HEK293 (cell line): ENCODE measurements around the gene GIGYF1.

Experiments used
- SALL2 ChIP-seq: fragments of 450-650 bp; formaldehyde crosslinking; IDR thresholded peaks from 2 replicates; pipeline ENCODE4 v1.5.0; 2017; ENCODE audit warnings: missing biosample characterization, mild to moderate bottlenecking, missing genetic modification characterization, borderline replicate concordance
- ZBTB7A ChIP-seq: fragments of 450-650 bp; formaldehyde crosslinking; IDR thresholded peaks from 2 replicates; pipeline ENCODE4 v1.5.1; 2016; ENCODE audit warnings: low read depth, missing biosample characterization, missing genetic modification characterization
- ZFP37 ChIP-seq: fragments of 450-650 bp; formaldehyde crosslinking; IDR thresholded peaks from 2 replicates; pipeline ENCODE4 v1.5.1; 2016; ENCODE audit warnings: missing biosample characterization, missing genetic modification characterization
- ZFP41 ChIP-seq: fragments of 450-650 bp; formaldehyde crosslinking; IDR thresholded peaks from 2 replicates; pipeline ENCODE4 v1.5.1; 2016; ENCODE audit warnings: missing biosample characterization, missing genetic modification characterization, borderline replicate concordance
- ZNF140 ChIP-seq: fragments of 450-650 bp; formaldehyde crosslinking; IDR thresholded peaks from 2 replicates; pipeline ENCODE4 v1.5.1; 2016; ENCODE audit warnings: missing biosample characterization, missing genetic modification characterization
- ZNF394 ChIP-seq: fragments of 450-650 bp; formaldehyde crosslinking; IDR thresholded peaks from 2 replicates; pipeline ENCODE4 v1.5.1; 2016; ENCODE audit warnings: missing biosample characterization, missing genetic modification characterization, mild to moderate bottlenecking, moderate library complexity, borderline replicate concordance
- ZNF558 ChIP-seq: fragments of 450-650 bp; formaldehyde crosslinking; IDR thresholded peaks from 2 replicates; pipeline ENCODE4 v1.5.1; 2016; ENCODE audit warnings: missing biosample characterization, missing genetic modification characterization
- ZNF629 ChIP-seq: fragments of 450-650 bp; formaldehyde crosslinking; IDR thresholded peaks from 2 replicates; pipeline ENCODE4 v1.5.1; 2017; ENCODE audit warnings: missing biosample characterization, missing genetic modification characterization
- TF ChIP-seq, protein P1 (sequence below): fragments of 450-650 bp; formaldehyde crosslinking; IDR thresholded peaks from 2 replicates; pipeline ENCODE4 v1.5.1; 2016; ENCODE audit warnings: missing biosample characterization, missing genetic modification characterization
- TF ChIP-seq, protein P2 (sequence below): fragments of 450-650 bp; formaldehyde crosslinking; IDR thresholded peaks from 2 replicates; pipeline ENCODE4 v1.5.1; 2016; ENCODE audit warnings: missing biosample characterization, missing genetic modification characterization
- TF ChIP-seq, protein P3 (sequence below): fragments of 450-650 bp; formaldehyde crosslinking; IDR thresholded peaks from 2 replicates; pipeline ENCODE4 v1.5.1; 2016; ENCODE audit warnings: missing biosample characterization, missing genetic modification characterization
- TF ChIP-seq, protein P4 (sequence below): IDR thresholded peaks from 2 replicates; pipeline ENCODE4 v1.6.1; 2011; ENCODE audit warnings: mild to moderate bottlenecking, low read depth, low read length, borderline replicate concordance
- TF ChIP-seq, protein P5 (sequence below): fragments of 450-650 bp; formaldehyde crosslinking; IDR thresholded peaks from 2 replicates; pipeline ENCODE4 v1.5.1; 2016; ENCODE audit warnings: missing biosample characterization, missing genetic modification characterization

DNA sequence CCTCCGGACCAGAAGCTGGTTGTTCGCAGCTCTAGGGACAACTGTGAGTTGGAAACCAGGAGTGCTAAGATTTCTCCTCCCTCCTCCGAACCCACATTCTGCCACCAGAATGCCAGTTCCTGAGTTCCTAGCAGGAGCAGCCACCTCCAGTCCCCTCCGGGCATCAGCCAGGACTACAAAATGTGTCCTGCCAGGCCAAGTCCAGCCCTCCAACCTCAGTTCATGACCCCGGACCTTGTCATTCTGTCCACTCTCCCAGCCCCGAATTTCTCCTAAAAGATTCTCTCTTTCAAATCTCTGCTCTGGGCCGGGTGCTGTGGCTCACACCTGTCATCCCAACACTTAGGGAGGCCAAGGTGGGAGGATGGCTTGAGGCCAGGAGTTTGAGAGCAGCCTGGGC, 41.7 kb upstream of the GIGYF1 start:
- no peak for TF ChIP-seq ZNF140
- no peak for TF ChIP-seq ZFP37 (tag by site-specific recombination)
- TF ChIP-seq, protein P1, sequence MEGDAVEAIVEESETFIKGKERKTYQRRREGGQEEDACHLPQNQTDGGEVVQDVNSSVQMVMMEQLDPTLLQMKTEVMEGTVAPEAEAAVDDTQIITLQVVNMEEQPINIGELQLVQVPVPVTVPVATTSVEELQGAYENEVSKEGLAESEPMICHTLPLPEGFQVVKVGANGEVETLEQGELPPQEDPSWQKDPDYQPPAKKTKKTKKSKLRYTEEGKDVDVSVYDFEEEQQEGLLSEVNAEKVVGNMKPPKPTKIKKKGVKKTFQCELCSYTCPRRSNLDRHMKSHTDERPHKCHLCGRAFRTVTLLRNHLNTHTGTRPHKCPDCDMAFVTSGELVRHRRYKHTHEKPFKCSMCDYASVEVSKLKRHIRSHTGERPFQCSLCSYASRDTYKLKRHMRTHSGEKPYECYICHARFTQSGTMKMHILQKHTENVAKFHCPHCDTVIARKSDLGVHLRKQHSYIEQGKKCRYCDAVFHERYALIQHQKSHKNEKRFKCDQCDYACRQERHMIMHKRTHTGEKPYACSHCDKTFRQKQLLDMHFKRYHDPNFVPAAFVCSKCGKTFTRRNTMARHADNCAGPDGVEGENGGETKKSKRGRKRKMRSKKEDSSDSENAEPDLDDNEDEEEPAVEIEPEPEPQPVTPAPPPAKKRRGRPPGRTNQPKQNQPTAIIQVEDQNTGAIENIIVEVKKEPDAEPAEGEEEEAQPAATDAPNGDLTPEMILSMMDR (tag by site-specific recombination): no peak
- TF ChIP-seq, protein P2, sequence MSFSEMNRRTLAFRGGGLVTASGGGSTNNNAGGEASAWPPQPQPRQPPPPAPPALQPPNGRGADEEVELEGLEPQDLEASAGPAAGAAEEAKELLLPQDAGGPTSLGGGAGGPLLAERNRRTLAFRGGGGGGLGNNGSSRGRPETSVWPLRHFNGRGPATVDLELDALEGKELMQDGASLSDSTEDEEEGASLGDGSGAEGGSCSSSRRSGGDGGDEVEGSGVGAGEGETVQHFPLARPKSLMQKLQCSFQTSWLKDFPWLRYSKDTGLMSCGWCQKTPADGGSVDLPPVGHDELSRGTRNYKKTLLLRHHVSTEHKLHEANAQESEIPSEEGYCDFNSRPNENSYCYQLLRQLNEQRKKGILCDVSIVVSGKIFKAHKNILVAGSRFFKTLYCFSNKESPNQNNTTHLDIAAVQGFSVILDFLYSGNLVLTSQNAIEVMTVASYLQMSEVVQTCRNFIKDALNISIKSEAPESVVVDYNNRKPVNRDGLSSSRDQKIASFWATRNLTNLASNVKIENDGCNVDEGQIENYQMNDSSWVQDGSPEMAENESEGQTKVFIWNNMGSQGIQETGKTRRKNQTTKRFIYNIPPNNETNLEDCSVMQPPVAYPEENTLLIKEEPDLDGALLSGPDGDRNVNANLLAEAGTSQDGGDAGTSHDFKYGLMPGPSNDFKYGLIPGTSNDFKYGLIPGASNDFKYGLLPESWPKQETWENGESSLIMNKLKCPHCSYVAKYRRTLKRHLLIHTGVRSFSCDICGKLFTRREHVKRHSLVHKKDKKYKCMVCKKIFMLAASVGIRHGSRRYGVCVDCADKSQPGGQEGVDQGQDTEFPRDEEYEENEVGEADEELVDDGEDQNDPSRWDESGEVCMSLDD (tag by site-specific recombination): no peak
- TF ChIP-seq, protein P3, sequence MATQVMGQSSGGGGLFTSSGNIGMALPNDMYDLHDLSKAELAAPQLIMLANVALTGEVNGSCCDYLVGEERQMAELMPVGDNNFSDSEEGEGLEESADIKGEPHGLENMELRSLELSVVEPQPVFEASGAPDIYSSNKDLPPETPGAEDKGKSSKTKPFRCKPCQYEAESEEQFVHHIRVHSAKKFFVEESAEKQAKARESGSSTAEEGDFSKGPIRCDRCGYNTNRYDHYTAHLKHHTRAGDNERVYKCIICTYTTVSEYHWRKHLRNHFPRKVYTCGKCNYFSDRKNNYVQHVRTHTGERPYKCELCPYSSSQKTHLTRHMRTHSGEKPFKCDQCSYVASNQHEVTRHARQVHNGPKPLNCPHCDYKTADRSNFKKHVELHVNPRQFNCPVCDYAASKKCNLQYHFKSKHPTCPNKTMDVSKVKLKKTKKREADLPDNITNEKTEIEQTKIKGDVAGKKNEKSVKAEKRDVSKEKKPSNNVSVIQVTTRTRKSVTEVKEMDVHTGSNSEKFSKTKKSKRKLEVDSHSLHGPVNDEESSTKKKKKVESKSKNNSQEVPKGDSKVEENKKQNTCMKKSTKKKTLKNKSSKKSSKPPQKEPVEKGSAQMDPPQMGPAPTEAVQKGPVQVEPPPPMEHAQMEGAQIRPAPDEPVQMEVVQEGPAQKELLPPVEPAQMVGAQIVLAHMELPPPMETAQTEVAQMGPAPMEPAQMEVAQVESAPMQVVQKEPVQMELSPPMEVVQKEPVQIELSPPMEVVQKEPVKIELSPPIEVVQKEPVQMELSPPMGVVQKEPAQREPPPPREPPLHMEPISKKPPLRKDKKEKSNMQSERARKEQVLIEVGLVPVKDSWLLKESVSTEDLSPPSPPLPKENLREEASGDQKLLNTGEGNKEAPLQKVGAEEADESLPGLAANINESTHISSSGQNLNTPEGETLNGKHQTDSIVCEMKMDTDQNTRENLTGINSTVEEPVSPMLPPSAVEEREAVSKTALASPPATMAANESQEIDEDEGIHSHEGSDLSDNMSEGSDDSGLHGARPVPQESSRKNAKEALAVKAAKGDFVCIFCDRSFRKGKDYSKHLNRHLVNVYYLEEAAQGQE (tag by site-specific recombination): no peak
- no peak for TF ChIP-seq ZNF629
- no peak for TF ChIP-seq ZFP41 (tag by site-specific recombination)
- no peak for TF ChIP-seq ZNF558 (tag by site-specific recombination)
- no peak for TF ChIP-seq ZBTB7A (tag by site-specific recombination)
- no peak for TF ChIP-seq SALL2 (tag by site-specific recombination)
- TF ChIP-seq ZNF394 (tag by site-specific recombination): no peak
- TF ChIP-seq, protein P4, sequence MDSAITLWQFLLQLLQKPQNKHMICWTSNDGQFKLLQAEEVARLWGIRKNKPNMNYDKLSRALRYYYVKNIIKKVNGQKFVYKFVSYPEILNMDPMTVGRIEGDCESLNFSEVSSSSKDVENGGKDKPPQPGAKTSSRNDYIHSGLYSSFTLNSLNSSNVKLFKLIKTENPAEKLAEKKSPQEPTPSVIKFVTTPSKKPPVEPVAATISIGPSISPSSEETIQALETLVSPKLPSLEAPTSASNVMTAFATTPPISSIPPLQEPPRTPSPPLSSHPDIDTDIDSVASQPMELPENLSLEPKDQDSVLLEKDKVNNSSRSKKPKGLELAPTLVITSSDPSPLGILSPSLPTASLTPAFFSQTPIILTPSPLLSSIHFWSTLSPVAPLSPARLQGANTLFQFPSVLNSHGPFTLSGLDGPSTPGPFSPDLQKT: no peak
- TF ChIP-seq, protein P5, sequence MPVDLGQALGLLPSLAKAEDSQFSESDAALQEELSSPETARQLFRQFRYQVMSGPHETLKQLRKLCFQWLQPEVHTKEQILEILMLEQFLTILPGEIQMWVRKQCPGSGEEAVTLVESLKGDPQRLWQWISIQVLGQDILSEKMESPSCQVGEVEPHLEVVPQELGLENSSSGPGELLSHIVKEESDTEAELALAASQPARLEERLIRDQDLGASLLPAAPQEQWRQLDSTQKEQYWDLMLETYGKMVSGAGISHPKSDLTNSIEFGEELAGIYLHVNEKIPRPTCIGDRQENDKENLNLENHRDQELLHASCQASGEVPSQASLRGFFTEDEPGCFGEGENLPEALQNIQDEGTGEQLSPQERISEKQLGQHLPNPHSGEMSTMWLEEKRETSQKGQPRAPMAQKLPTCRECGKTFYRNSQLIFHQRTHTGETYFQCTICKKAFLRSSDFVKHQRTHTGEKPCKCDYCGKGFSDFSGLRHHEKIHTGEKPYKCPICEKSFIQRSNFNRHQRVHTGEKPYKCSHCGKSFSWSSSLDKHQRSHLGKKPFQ (tag by site-specific recombination): no peak
